ENCODE data around the gene AKAP13.

DNA sequence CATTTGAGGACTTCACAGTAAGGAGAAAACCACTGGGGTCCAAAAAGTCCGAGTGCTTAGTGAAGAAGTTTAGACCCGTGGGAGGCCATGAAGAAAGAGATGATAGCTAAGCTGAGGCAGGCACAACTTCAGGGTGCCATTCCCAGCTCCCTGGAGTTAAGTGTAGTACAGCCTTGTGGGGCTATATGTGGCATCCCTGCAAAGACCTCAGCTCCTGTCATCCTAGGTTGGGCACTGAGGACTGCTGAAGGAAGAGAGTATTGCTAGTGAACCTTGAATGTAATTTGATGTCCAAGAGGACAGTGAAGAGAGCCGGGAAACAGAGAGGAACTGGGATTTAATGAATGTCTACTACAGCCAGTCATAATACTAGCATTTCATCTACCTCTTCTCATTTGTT is 162.1 kb downstream of the AKAP13 start:
- TF ChIP-seq, protein P1, sequence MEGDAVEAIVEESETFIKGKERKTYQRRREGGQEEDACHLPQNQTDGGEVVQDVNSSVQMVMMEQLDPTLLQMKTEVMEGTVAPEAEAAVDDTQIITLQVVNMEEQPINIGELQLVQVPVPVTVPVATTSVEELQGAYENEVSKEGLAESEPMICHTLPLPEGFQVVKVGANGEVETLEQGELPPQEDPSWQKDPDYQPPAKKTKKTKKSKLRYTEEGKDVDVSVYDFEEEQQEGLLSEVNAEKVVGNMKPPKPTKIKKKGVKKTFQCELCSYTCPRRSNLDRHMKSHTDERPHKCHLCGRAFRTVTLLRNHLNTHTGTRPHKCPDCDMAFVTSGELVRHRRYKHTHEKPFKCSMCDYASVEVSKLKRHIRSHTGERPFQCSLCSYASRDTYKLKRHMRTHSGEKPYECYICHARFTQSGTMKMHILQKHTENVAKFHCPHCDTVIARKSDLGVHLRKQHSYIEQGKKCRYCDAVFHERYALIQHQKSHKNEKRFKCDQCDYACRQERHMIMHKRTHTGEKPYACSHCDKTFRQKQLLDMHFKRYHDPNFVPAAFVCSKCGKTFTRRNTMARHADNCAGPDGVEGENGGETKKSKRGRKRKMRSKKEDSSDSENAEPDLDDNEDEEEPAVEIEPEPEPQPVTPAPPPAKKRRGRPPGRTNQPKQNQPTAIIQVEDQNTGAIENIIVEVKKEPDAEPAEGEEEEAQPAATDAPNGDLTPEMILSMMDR (IDR thresholded peaks at IDR 0.05): no peak
- TF ChIP-seq POLR2A (IDR thresholded peaks at IDR 0.05): no peak

All from breast epithelium (tissue), 3 donors.